ENCODE measurements around the gene CUX1.

The CUX1 gene

DNA sequence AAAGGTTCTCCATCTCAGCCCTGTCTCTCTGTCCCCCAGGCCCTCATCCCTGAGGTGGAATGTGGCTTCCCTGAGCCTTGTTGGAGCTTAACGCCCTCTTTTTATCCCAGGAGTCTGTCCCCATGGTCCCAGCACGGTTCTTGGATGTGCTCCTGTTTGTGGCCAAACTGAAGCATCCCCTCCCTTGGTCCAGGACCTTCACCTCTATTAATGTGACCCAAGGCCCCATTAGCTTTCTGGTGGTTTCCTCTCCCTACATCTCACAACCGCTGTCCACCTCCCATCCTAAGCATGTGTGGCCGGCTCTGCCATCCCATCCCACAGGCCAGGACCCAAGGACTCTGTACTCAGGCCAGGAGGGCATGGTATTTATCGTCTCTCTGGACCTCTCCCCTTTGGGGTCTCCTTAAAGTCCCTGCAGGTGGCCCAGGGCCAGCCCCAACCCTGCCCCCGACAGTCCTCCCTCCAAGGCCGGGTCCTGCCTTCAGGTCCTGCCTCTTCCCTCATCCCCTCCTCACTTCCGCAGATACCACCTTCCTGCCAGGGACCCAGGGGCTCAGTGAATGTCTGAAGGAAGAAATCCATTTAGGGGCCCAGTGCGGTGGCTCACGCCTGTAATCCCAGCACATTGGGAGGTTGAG is 453.9 kb downstream of the CUX1 start:
- no peak for DNase-seq (ENCODE audit: low read depth in 2 of 2)

DNA sequence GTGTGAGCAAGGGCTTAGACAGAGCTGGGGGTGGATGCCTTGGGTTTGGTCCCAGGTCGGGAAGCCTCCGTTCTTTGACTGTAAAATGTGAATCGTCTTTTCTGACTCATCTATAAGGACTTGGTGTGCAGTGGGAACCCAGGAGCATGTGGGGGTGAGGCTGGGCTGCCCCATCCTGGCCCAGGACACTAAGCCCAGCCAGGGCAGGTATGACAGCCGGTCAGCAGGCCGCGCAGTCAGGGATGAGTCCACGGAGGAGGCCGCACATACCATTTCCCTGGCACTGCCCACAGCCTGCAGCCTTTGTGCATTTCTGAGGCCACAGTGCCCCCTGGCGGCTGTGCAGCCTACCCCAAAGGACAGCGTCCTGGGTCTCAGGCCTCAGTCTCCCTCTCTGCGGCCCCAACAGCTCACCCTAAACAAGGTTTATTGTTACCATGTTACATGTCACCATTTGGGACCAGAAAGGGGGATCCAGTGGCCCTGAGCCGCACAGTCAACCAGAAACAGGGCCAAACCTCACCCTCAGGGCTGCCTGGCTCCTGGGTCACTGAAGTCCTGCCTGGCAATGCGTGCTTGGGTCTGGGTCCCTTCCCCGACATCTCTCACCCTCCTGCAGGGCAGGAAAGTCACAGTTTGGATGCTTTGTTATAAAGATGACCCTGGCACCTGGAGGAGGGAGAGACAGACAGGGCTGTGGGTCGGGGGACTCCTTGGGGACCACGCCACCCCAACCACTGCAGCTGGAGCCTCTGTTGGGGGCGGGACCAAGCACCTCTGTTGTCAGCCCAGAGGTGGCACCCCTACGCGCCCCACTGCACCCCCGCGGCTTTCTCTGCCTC is 454.9 kb downstream of the CUX1 start:
- peak; percentile 36 to 59 for DNase-seq (ENCODE audit: low read depth in 2 of 2)

GRCh38 chr7:102272917-102273748 is 455.7 kb downstream of the CUX1 start:
- DNase-seq (ENCODE audit: low read depth in 2 of 2), result no peak

DNA sequence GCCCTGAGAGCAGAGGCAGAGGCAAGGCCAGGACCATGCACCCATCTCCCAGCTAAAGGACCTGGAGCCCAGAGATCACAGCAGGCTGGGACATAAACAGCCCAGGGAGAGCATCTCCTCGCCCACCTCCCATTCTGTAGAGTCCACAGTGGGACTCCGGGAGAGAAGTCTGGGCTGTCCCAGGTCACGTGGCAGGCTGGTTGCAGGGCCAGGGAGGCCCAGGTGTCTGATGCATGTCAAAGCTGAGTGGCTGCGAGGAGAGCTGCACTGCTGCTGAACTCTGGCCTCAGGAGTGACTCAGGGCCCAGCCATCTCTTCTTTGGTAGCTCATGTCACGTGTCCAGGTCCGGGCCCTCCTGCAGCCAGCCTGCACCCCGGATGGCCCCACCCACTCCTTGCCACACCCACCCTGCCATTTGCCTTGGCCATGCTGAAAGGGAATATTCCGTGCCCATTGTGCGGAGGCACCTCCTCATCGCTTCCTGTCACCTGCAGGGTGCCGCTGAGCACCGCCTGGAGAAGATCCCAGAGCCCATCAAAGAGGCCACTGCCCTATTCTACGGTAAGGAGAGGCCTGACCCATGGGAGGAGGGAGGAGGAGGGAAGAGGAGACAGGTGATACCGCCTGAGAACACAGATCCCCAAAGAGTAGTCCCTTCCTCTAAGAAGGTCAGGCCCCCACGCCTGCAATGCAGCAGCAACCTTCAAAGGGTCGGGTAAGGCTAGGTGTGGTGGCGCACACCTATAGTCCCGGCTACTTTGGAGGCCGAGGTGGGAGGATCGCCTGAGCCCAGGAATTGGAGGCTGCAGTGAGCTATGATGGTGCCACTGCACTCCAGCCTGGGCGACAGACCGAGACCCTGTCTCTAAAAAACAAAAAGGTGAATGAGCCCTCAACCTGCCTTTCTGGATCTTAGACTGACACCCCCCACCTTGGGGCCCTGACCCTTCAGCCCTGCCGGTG is 456.6 kb downstream of the CUX1 start:
- DNase-seq (ENCODE audit: low read depth in 2 of 2), result no peak

DNA sequence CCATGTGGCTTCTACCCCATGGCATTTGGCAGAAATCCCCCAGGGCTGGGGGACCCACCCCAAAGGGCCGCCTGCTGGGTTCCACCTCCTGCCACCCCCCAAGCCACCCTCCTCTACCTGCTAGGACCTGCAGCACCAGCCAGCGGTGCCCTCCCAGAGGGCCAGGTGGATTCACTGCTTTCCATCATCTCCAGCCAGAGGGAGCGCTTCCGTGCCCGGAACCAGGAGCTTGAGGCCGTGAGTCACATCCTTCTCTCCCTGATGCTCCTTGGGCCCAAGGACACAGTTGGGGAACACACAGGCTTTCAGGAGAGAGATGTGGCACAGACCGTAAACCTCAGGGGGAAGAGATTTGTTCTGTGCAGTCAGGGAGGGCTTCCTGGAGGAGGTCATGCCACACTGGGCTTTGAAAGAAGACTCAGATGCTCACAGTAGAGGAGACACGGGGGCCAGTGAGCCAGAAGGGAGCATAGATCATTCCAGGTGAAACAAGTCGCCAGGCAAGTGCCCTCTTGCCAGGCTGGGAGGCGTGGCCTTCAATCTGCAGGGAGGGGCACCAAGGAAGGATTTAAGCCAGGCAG is 457.8 kb downstream of the CUX1 start:
- no peak for DNase-seq (ENCODE audit: low read depth in 2 of 2)

DNA sequence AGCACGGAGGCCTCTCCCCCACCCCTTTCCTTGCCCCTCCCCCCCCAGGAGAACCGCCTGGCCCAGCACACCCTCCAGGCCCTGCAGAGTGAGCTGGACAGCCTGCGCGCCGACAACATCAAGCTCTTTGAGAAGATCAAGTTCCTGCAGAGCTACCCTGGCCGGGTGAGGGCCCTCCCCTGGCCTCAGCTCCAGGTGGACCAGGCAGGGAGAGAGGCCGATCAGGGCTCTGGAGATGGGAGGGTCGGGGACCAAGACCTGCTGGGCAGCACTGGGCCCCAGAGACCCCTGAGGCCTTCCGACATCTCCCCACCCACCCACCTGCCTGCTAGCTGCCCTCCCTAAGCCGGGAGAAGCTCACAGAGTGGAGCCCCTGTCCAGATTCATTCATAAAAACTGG is 460.5 kb downstream of the CUX1 start:
- no peak for DNase-seq (ENCODE audit: low read depth in 2 of 2)

- DNase-seq (ENCODE audit: low read depth in 2 of 2), result peak in 1 of 2 donors; percentile 24
Measured at GRCh38 chr7:102279537-102280400, 462.3 kb downstream of the CUX1 start.

DNA sequence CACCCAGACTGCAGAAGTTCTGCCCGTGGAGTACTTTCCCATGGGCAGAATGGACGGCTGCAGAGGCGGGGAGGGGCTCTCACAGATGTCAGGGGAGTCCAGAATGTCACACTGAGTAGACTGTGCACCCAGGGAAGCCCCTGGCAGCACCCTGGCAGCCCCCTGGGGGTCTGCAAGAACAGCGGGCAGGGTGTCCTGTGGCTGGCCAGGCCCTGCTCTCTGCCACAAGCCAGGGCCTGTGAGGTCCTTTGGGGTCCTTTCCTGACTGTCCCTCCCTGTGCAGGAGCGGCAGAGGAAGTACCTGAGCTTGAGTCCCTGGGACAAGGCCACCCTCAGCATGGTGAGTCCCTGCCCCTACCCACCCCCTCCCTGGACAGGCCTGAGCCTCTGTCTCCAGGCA is 463.1 kb downstream of the CUX1 start:
- no peak for DNase-seq (ENCODE audit: low read depth in 2 of 2)

GRCh38 chr7:102281785-102282184 is 464.4 kb downstream of the CUX1 start:
- DNase-seq (ENCODE audit: low read depth in 2 of 2), result no peak

GRCh38 chr7:102282465-102283362 is 465.3 kb downstream of the CUX1 start:
- DNase-seq (ENCODE audit: low read depth in 2 of 2), result no peak

DNA sequence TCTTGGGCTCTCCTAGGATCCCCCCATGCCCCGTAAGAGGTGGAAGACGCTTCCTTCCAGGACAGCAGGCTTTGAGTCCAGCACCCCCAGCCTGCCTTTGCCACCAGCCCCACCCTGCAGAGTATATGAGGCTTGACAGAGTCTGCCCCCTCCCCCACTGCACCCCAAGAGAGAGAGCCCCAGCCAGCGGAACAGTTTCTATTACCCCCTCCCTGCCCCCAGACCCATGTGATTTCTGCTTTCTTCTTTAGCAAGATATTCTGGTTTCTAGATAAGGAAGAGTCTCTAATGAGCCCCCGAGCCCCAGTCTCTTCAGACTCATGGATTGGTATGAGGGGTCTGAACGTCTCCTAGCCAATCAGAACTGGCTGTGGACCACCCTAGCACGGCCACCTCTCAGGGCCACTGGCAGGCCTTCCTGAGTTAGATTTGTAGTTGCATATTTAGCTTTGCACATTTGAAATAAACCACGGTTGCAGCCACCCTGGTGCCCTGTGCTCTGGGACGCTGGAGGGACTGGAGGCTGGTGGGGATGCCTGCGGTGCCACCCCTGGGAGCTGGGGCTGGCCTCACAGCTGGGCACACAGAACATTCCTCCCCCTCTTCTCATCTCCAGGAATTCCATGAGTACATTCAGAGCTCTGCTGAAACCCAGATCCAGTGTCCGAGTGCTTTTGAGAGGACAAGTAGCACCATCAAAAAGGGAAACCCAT is 466.2 kb downstream of the CUX1 start:
- DNase-seq (ENCODE audit: low read depth in 2 of 2), result no peak

DNA sequence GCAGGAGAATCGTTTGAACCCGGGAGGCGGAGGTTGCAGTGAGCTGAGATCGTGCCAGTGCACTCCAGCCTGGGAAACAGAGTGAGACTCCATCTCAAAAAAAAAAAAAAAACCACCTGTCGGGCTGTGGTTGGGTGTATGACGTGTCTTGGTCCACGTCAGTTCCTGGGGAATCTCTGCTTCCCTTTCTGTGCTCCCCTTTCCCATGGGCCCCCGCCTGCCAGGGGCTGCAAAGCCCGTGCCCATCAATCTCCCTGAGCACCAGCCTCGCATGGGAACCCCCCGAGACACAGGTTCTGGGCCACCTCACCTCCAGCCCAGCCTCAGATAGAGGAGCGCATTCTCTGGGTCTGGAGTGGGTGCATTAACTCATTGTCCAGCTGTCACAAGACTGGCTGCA is 467.0 kb downstream of the CUX1 start:
- no peak for DNase-seq (ENCODE audit: low read depth in 2 of 2)

DNA sequence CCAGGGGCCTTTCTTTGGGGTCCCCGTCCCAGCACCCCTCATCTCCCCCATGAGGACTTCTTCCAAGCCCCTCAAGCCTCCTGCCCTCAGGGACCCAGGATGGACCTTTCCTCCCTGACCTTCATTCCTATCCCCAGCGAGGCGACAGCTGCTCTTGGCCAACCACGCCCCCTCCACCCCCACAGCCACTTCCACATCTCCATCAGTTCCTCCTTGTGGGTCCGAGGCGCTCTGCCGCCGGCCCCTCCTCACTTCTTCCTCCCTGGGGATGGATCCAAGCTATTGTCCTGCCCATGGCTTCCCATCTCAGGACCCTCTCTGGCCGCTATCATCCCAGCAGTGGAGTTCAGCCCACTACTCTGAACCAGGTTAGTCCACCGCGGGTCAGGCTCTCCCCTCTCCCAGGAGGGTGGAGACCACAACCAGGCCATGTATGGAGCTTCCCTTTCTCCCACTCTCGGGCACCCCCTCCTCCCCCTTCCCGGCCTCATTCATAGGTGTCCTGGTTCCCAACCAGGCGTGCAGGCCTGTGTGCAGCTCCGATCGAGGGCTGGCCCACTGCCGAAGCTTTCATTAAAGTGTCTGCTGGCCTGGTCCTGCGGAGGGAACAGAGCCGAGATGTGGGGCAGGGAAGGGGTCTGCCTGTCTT is 467.6 kb downstream of the CUX1 start:
- no peak for DNase-seq (ENCODE audit: low read depth in 2 of 2)

DNA sequence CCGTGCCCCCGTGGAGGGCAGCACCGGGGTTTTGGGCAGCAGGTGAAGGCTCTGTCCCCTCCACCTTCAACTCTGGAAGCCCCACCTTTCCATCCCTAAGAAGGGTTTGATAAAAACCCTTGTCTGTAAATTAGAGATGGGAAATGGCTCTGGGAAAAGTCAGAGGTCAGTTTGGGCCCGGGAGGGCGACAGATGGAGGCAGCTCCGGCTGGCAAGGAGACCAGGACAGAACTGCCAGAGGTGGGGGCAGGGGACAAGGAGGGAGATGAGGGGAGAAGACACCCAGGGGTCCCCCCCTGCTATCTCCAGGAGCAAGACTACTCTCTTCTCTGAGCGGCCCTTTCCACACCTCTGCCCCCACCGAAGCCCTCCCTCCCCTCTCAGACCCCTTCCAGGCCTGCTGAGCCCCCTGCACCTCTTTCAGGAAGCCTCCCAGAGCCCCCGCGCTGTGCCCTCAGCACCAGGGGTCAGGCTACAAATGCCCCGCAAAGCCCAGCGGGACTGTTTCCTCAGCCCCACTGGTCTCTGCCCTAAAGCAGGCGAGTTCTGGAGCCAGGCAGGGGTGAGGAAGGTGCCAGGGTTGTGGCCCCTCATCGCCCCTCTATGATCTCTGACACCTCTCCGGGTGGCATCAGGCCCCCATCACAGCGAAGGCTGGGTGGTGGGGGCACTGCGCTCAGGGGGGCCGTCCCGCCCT is 468.3 kb downstream of the CUX1 start:
- no peak for DNase-seq (ENCODE audit: low read depth in 2 of 2)

- DNase-seq (ENCODE audit: low read depth in 2 of 2), result no peak
Measured at GRCh38 chr7:102286237-102287110, 469.0 kb downstream of the CUX1 start, which contains the start of gene SH2B2. Gene SH2B2, plus strand, starts transcription at chr7:102286868. Its CDS starts 13,683 bp downstream, at chr7:102300551.

All from stimulated activated CD8-positive, alpha-beta memory T cell treated with anti-CD3 and anti-CD28 coated beads, Interleukin-7, amount 100 ng/mL, for 1 hour (primary cell).